Tibial nerve (tissue), 3 donors: ENCODE results near the gene ELAVL1.

Experiments
- CTCF ChIP-seq, 5 experiments: fragments of 200-600 bp in 3 of 5; fragments of 450-650 bp in 2 of 5; sonication (generic) in 3 of 5; IDR thresholded peaks; one replicate each; pipeline ENCODE4 v1.5.1; 2016 to 2019; ENCODE audit warnings: antibody characterized with exemption in 5 of 5, mild to moderate bottlenecking in 3 of 5, moderate library complexity in 2 of 5
- POLR2A ChIP-seq, 2 donors: fragments of 450-650 bp; IDR thresholded peaks; one replicate each; pipeline ENCODE4 v1.6.1; 2017; ENCODE audit warnings: antibody characterized with exemption in 2 of 2, mild to moderate bottlenecking in 2 of 2, moderate library complexity in 2 of 2

- no peak for TF ChIP-seq POLR2A (IDR thresholded peaks at IDR 0.05)
- no peak for TF ChIP-seq CTCF (IDR thresholded peaks at IDR 0.05)
These were observed 73.0 kb downstream of the ELAVL1 start for GRCh38 chr19:7932276-7932929.
